Keratinocyte (primary cell): ENCODE measurements around the gene CRABP1. TPM values are rescaled to one million over a fixed set of nuclear protein-coding genes. Genes with fewer than 3 reads are reported as not detected.

Source experiments
- DNase-seq: peaks from one replicate; pipeline ENCODE4 v3.0.0-alpha.2; 2011; ENCODE audit warnings: low read depth, missing footprints, low spot score
- FAIRE-seq: peaks from 2 replicates; lab custom pipeline; 2011; peaks lifted over from hg19 to GRCh38; lab: Jason Lieb, UNC
- H2AFZ ChIP-seq: 2 replicates; pipeline ENCODE4 v1.6.0; 2012; ENCODE audit warnings: low read length, control low read depth, inconsistent platforms; ENCODE audit not compliant: control insufficient read depth
- H3K27ac ChIP-seq: 2 replicates; pipeline ENCODE4 v1.5.1; 2011; ENCODE audit warnings: low read length; ENCODE audit not compliant: control insufficient read depth, insufficient read depth
- H3K27me3 ChIP-seq: 3 replicates; pipeline ENCODE4 v1.6.0; 2011; ENCODE audit warnings: low read length; ENCODE audit not compliant: control insufficient read depth, insufficient read depth; ENCODE audit errors: extremely low read depth
- H3K36me3 ChIP-seq, 2 experiments: 2 replicates in 1 of 2; 3 replicates in 1 of 2; pipeline ENCODE4 v1.5.1; 2011; ENCODE audit warnings: low read length in 2 of 2, mild to moderate bottlenecking in 1 of 2; ENCODE audit not compliant: control insufficient read depth in 2 of 2, insufficient read depth in 2 of 2; ENCODE audit errors: extremely low read depth in 1 of 2
- H3K4me1 ChIP-seq: 3 replicates; pipeline ENCODE4 v1.5.1; 2011; ENCODE audit warnings: low read length; ENCODE audit not compliant: control insufficient read depth, insufficient read depth; ENCODE audit errors: extremely low read depth
- H3K4me2 ChIP-seq: 3 replicates; pipeline ENCODE4 v1.6.0; 2011; ENCODE audit warnings: low read depth, low read length; ENCODE audit not compliant: control insufficient read depth, insufficient read depth; ENCODE audit errors: extremely low read depth
- H3K4me3 ChIP-seq, 3 experiments: fragments of 200-600 bp in 1 of 3; sonication (generic) in 1 of 3; 2 replicates in 2 of 3; 3 replicates in 1 of 3; pipeline ENCODE4 v1.5.1; 2011 to 2016; ENCODE audit warnings: low read length in 3 of 3, mild to moderate bottlenecking in 3 of 3, control low read depth in 2 of 3, inconsistent platforms in 1 of 3, low read depth in 1 of 3, mixed read lengths in 1 of 3, mixed run types in 1 of 3, moderate library complexity in 1 of 3; ENCODE audit not compliant: control insufficient read depth in 2 of 3, insufficient read depth in 2 of 3; ENCODE audit errors: extremely low read depth in 1 of 3
- H3K79me2 ChIP-seq: 2 replicates; pipeline ENCODE4 v1.6.0; 2012; ENCODE audit warnings: low read length; ENCODE audit not compliant: control insufficient read depth, insufficient read depth
- H3K9ac ChIP-seq: 3 replicates; pipeline ENCODE4 v1.6.0; 2011; ENCODE audit warnings: low read length; ENCODE audit not compliant: control insufficient read depth, insufficient read depth; ENCODE audit errors: extremely low read depth
- H3K9me1 ChIP-seq: 3 replicates; pipeline ENCODE4 v1.6.0; 2011; ENCODE audit warnings: low read length; ENCODE audit not compliant: control insufficient read depth, insufficient read depth; ENCODE audit errors: extremely low read depth
- H3K9me3 ChIP-seq: 2 replicates; pipeline ENCODE4 v1.5.1; 2012; ENCODE audit warnings: low read depth, low read length; ENCODE audit not compliant: control insufficient read depth
- H4K20me1 ChIP-seq: 3 replicates; pipeline ENCODE4 v1.6.0; 2011; ENCODE audit warnings: low read length; ENCODE audit not compliant: control insufficient read depth, insufficient read depth; ENCODE audit errors: extremely low read depth
- CTCF ChIP-seq, 3 experiments: IDR thresholded peaks in 1 of 3; conservative IDR thresholded peaks in 1 of 3; optimal IDR thresholded peaks in 1 of 3; 2 replicates in 2 of 3; 3 replicates in 1 of 3; pipeline versions ENCODE3 to v1.5.1; 2011; ENCODE audit warnings: low read length in 3 of 3, mild to moderate bottlenecking in 3 of 3, moderate library complexity in 2 of 3, control low read depth in 1 of 3, inconsistent platforms in 1 of 3; ENCODE audit not compliant: insufficient read depth in 2 of 3; ENCODE audit errors: extremely low read depth in 1 of 3
- EZH2 ChIP-seq: IDR thresholded peaks from one replicate; pipeline ENCODE4 v1.6.1; 2012; ENCODE audit warnings: inconsistent platforms, mild to moderate bottlenecking, low read length, moderate library complexity
- dilution Hi-C: fragments of 300-500 bp; cut with MboI; formaldehyde crosslinking; loops from one replicate; pipeline ENCODE4 v1.7.0; 2020; ENCODE audit warnings: low sequenced_read_pairs; ENCODE audit not compliant: extremely low pct_ligation_motif_present
- polyA plus RNA-seq, 5 experiments: library from polyadenylated mRNA; depleted of rRNA in 3 of 5; stranded (reverse) in 3 of 5; stranded (forward) in 1 of 5; unstranded in 1 of 5; fragments of >200 nt; gene quantifications; 1 replicate in 1 of 5; 2 replicates in 3 of 5; 3 replicates in 1 of 5; pipeline versions ENCODE4 v1.2.1 to v1.2.3, GENCODE V29; 2011 to 2012; ENCODE audit warnings: missing spikeins in 2 of 5, low read depth in 1 of 5, low replicate concordance in 1 of 5

The CRABP1 gene
- polyA plus RNA-seq, 1 donor (not counting 4 experiments of a cell fraction or from before 2014, with no cell fraction given): not detected

- no peak overlapping the region for H3K4me2 ChIP-seq
- H3K27me3 ChIP-seq: peaks cover 29% of the 10 kb centered on the region
- no peak for TF ChIP-seq EZH2
- TF ChIP-seq CTCF (optimal IDR thresholded peaks at IDR 0.05 in 1 of 3, IDR thresholded peaks at IDR 0.05 in 1 of 3, conservative IDR thresholded peaks at IDR 0.05 in 1 of 3; ENCODE audit: extremely low read depth in 1 of 3, insufficient read depth in 2 of 3, low read length in 3 of 3): no peak
- H3K27ac ChIP-seq: no peak overlapping the region
- dilution Hi-C loops: no loop called here
- no peaks in the 10 kb centered on the region for H3K36me3 ChIP-seq
- no peaks in the 10 kb centered on the region for H3K9me1 ChIP-seq
- no peaks in the 10 kb centered on the region for H3K79me2 ChIP-seq
- H4K20me1 ChIP-seq: no peaks in the 10 kb centered on the region
- DNase-seq: no peak
- H3K4me1 ChIP-seq: no peaks in the 10 kb centered on the region
- FAIRE-seq: no peak
- no peak overlapping the region for H3K9ac ChIP-seq
- H2AFZ ChIP-seq: no peak overlapping the region
- no peak overlapping the region for H3K4me3 ChIP-seq
- no peaks in the 10 kb centered on the region for H3K9me3 ChIP-seq
Measured at GRCh38 chr15:78390242-78390641, 50.1 kb downstream of the CRABP1 start.

- Histone ChIP-seq H3K4me3 (no peak overlapping the region), H3K9me3 (no peaks in the 10 kb centered on the region), H3K9ac (no peak overlapping the region), H3K36me3 (no peaks in the 10 kb centered on the region), H3K9me1 (no peaks in the 10 kb centered on the region), H3K79me2 (no peaks in the 10 kb centered on the region), H3K27ac (no peak overlapping the region), H3K4me2 (no peak overlapping the region), H3K27me3 (peaks cover 27% of the 10 kb centered on the region), H2AFZ (no peak overlapping the region), H4K20me1 (no peaks in the 10 kb centered on the region), H3K4me1 (no peaks in the 10 kb centered on the region)
- FAIRE-seq (no peak), DNase-seq (no peak)
- TF ChIP-seq EZH2: no peak
- no peak for TF ChIP-seq CTCF (optimal IDR thresholded peaks at IDR 0.05 in 1 of 3, IDR thresholded peaks at IDR 0.05 in 1 of 3, conservative IDR thresholded peaks at IDR 0.05 in 1 of 3; ENCODE audit: extremely low read depth in 1 of 3, insufficient read depth in 2 of 3, low read length in 3 of 3)
- dilution Hi-C loops: no loop called here
Measured at GRCh38 chr15:78390826-78391225, 50.7 kb downstream of the CRABP1 start.
